ENCODE results near the gene DIS3L2. TPM values are rescaled to one million over a fixed set of nuclear protein-coding genes. Genes with fewer than 3 reads are reported as not detected.

DIS3L2 gene
- total RNA-seq, 1 experiment from 2014 or later = 28.5 TPM

- TF ChIP-seq ZNF425 (CRISPR knock-in tag; conservative IDR thresholded peaks at IDR 0.05) (no peak), SP1 (CRISPR knock-in tag; conservative IDR thresholded peaks at IDR 0.05) (no peak), ZNF317 (CRISPR knock-in tag; IDR thresholded peaks at IDR 0.05; ENCODE audit: borderline replicate concordance, low read depth) (no peak)
Measured at GRCh38 chr2:232116852-232117251, 155.3 kb downstream of the DIS3L2 start (continued).

DNA sequence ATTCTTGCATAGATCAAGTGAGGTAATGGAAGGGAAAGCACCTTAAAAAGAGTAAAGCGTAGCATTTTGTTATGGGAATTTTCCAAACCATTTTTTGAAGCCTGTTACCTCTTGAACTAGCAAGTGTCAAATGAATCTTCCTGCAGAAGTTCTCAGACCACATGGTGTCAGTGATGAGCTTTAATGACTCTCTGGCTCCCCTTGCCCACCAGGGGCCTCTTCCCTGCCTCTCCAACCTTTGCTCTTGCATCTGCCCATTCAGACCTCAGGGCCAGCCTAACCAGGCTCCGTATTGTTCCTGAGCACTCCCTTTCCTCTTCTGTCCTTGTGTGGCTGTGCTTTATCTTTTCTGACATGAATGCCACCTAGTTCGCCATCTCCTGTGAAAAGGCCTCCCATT lies 155.9 kb downstream of the DIS3L2 start:
- Mint-ChIP-seq H3K9me3 (no peaks in the 10 kb centered on the region), H3K4me3 (no peak overlapping the region), H3K4me1 (peaks cover 16% of the 10 kb centered on the region), H3K27ac (no peak overlapping the region; the same call in 1 of the 2 replicates), H3K27me3 (ENCODE audit: low read depth) (no peaks in the 10 kb centered on the region), H3K36me3 (no peaks in the 10 kb centered on the region)
- no peak for TF ChIP-seq TEAD1 (CRISPR knock-in tag; IDR thresholded peaks at IDR 0.05)
- TF ChIP-seq, protein P1, sequence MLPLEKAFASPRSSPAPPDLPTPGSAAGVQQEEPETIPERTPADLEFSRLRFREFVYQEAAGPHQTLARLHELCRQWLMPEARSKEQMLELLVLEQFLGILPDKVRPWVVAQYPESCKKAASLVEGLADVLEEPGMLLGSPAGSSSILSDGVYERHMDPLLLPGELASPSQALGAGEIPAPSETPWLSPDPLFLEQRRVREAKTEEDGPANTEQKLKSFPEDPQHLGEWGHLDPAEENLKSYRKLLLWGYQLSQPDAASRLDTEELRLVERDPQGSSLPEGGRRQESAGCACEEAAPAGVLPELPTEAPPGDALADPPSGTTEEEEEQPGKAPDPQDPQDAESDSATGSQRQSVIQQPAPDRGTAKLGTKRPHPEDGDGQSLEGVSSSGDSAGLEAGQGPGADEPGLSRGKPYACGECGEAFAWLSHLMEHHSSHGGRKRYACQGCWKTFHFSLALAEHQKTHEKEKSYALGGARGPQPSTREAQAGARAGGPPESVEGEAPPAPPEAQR (CRISPR knock-in tag; IDR thresholded peaks at IDR 0.05) = no peak
- no peak for TF ChIP-seq ZNF317 (CRISPR knock-in tag; IDR thresholded peaks at IDR 0.05; ENCODE audit: borderline replicate concordance, low read depth)
- TF ChIP-seq, protein P2, sequence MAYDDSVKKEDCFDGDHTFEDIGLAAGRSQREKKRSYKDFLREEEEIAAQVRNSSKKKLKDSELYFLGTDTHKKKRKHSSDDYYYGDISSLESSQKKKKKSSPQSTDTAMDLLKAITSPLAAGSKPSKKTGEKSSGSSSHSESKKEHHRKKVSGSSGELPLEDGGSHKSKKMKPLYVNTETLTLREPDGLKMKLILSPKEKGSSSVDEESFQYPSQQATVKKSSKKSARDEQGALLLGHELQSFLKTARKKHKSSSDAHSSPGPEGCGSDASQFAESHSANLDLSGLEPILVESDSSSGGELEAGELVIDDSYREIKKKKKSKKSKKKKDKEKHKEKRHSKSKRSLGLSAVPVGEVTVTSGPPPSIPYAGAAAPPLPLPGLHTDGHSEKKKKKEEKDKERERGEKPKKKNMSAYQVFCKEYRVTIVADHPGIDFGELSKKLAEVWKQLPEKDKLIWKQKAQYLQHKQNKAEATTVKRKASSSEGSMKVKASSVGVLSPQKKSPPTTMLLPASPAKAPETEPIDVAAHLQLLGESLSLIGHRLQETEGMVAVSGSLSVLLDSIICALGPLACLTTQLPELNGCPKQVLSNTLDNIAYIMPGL (CRISPR knock-in tag; IDR thresholded peaks at IDR 0.05) = no peak
- TF ChIP-seq SP1 (CRISPR knock-in tag; conservative IDR thresholded peaks at IDR 0.05) = no peak
- TF ChIP-seq GTF2I (CRISPR knock-in tag; conservative IDR thresholded peaks at IDR 0.05) = no peak
- no peak for TF ChIP-seq ZNF396 (CRISPR knock-in tag; IDR thresholded peaks at IDR 0.05; ENCODE audit: borderline replicate concordance)
- TF ChIP-seq ZNF416 (CRISPR knock-in tag; IDR thresholded peaks at IDR 0.05) = no peak
- no peak for TF ChIP-seq ZNF423 (CRISPR knock-in tag; IDR thresholded peaks at IDR 0.05)
- no peak for TF ChIP-seq IRF2 (CRISPR knock-in tag; IDR thresholded peaks at IDR 0.05; ENCODE audit: borderline replicate concordance, low read depth)
- TF ChIP-seq TP53 (CRISPR knock-in tag; IDR thresholded peaks at IDR 0.05) = no peak
- no peak for TF ChIP-seq SOX15 (CRISPR knock-in tag; IDR thresholded peaks at IDR 0.05)
- no peak for TF ChIP-seq FOXK1 (CRISPR knock-in tag; IDR thresholded peaks at IDR 0.05)
- no peak for TF ChIP-seq ZNF263 (CRISPR knock-in tag; IDR thresholded peaks at IDR 0.05; ENCODE audit: low read depth)
- no peak for TF ChIP-seq EMX1 (CRISPR knock-in tag; IDR thresholded peaks at IDR 0.05)
- peak; percentile 94 for ATAC-seq
- POLR2A ChIA-PET = no interaction called here
- CTCF ChIA-PET = interaction anchor here (0.7 to 2.3 kb wide), 17 partner anchors 9 to 217 kb away, joined by 3 to 12 read pairs (median 4); no protein-coding TSS in a partner anchor
- peak; percentile 19 for DNase-seq (ENCODE audit: low spot score)

DNA sequence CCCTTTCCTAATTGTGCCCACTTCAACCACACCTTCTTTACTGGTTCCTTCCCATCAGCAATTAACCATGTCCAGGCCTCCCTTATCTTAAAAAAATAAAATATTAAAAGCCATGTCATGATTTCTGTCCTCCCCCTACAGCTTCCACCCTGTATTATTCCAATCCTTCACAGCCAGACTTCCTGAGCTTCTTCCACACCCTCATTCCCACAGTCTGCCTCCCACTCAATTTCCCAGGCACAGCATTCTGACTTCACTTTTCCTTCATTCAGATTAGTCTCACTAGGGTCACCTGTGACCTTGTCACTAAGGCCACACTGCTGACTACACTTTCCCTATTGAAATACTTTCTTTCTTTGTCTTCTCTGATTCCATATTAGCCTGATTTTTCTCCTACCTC lies 159.4 kb downstream of the DIS3L2 start:
- no peaks in the 10 kb centered on the region for H3K27me3 Mint-ChIP-seq (ENCODE audit: low read depth)
- no peak overlapping the region for H3K27ac Mint-ChIP-seq
- no peak overlapping the region for H3K4me3 Mint-ChIP-seq
- DNase-seq (ENCODE audit: low spot score) = no peak
- peaks cover 7% of the 10 kb centered on the region for H3K4me1 Mint-ChIP-seq
- POLR2A ChIA-PET = no interaction called here
- CTCF ChIA-PET = interaction anchor here (0.8 to 1.6 kb wide), 3 partner anchors 21 to 206 kb away, joined by 3 to 6 read pairs (median 3); no protein-coding TSS in a partner anchor
- no peaks in the 10 kb centered on the region for H3K36me3 Mint-ChIP-seq
- no peak for ATAC-seq
- no peaks in the 10 kb centered on the region for H3K9me3 Mint-ChIP-seq
- no peak for TF ChIP-seq HMGA2 (CRISPR knock-in tag; IDR thresholded peaks at IDR 0.05)
- TF ChIP-seq ZNF532 (CRISPR knock-in tag; IDR thresholded peaks at IDR 0.05; ENCODE audit: borderline replicate concordance) = no peak
- no peak for TF ChIP-seq NR1H2 (CRISPR knock-in tag; IDR thresholded peaks at IDR 0.05)
- no peak for TF ChIP-seq GRHL2 (CRISPR knock-in tag; IDR thresholded peaks at IDR 0.05; ENCODE audit: insufficient replicate concordance, severe bottlenecking)
- TF ChIP-seq JAZF1 (CRISPR knock-in tag; IDR thresholded peaks at IDR 0.05) = no peak
- TF ChIP-seq, protein P3, sequence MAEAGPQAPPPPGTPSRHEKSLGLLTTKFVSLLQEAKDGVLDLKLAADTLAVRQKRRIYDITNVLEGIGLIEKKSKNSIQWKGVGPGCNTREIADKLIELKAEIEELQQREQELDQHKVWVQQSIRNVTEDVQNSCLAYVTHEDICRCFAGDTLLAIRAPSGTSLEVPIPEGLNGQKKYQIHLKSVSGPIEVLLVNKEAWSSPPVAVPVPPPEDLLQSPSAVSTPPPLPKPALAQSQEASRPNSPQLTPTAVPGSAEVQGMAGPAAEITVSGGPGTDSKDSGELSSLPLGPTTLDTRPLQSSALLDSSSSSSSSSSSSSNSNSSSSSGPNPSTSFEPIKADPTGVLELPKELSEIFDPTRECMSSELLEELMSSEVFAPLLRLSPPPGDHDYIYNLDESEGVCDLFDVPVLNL (CRISPR knock-in tag; IDR thresholded peaks at IDR 0.05; ENCODE audit: borderline replicate concordance, low read depth) = no peak
- TF ChIP-seq SOX15 (CRISPR knock-in tag; IDR thresholded peaks at IDR 0.05) = no peak

Data from WTC11 (cell line).